ENCODE measurements around the gene ZNF77.

Gene ZNF77

DNA sequence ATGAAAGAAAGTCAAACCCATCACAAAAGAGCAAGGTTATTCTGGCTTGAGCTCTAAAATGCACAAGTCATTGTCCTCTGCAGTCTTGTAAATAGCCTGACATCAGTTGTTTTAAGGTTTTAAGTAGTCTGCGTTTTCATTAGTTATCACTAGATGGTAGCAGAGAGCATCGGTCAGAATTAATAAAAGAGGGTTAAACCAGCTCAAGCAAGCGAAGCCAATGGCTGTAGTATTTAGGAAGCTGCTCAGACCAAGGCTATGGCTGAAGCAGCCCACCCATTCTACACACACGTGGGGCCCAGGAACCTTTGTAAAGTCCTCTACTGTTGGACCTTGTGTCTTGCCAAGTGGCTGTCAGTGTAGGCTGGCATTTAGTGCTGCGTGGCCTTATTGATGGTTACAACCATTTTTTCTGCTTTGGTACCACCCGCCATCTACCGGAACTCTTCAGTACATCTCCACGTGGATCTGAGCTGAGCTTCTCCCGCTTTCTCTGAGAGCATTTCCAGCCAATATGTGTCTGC lies 57.3 kb downstream of the ZNF77 start:
- peak overlapping the region; percentile 64 for H2AFZ ChIP-seq (ENCODE audit: low read depth, low read length)
- peak; percentile 8; the same call in 1 of the 3 replicates for ATAC-seq (ENCODE audit: insufficient read depth, low read depth)
- peak overlapping the region; percentile 88 for H3K4me2 ChIP-seq (ENCODE audit: insufficient read depth, low read length)
- H3K79me2 ChIP-seq (ENCODE audit: insufficient read depth, low read length), result peaks cover 32% of the 10 kb centered on the region
- TF ChIP-seq, protein P1, sequence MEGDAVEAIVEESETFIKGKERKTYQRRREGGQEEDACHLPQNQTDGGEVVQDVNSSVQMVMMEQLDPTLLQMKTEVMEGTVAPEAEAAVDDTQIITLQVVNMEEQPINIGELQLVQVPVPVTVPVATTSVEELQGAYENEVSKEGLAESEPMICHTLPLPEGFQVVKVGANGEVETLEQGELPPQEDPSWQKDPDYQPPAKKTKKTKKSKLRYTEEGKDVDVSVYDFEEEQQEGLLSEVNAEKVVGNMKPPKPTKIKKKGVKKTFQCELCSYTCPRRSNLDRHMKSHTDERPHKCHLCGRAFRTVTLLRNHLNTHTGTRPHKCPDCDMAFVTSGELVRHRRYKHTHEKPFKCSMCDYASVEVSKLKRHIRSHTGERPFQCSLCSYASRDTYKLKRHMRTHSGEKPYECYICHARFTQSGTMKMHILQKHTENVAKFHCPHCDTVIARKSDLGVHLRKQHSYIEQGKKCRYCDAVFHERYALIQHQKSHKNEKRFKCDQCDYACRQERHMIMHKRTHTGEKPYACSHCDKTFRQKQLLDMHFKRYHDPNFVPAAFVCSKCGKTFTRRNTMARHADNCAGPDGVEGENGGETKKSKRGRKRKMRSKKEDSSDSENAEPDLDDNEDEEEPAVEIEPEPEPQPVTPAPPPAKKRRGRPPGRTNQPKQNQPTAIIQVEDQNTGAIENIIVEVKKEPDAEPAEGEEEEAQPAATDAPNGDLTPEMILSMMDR (IDR thresholded peaks at IDR 0.05; ENCODE audit: borderline replicate concordance, extremely low read depth, low read length, poor library complexity, severe bottlenecking), result peak; percentile 83
- no peak for TF ChIP-seq EZH2 (IDR thresholded peaks at IDR 0.05; ENCODE audit: borderline replicate concordance, low read depth, low read length, severe bottlenecking)
- H3K4me3 ChIP-seq (ENCODE audit: low read depth in 1 of 2, low read length in 2 of 2), result peak overlapping the region in 1 of 2 experiments; percentile 71; a peak in 2 of 4 replicates
- H3K4me1 ChIP-seq (ENCODE audit: insufficient read depth, low read length), result peaks cover 51% of the 10 kb centered on the region
- no peaks in the 10 kb centered on the region for H3K27me3 ChIP-seq (ENCODE audit: insufficient read depth, low read length, poor library complexity)
- H3K27ac ChIP-seq (ENCODE audit: low read length), result peak overlapping the region; percentile 99
- peak overlapping the region; percentile 84 for H3K9ac ChIP-seq (ENCODE audit: low read depth, low read length)
- no peaks in the 10 kb centered on the region for H3K9me3 ChIP-seq (ENCODE audit: insufficient read depth, low read length, severe bottlenecking)
- DNase-seq, result peak; percentile 51
- H4K20me1 ChIP-seq (ENCODE audit: insufficient read depth, low read length), result no peaks in the 10 kb centered on the region
- H3K36me3 ChIP-seq (ENCODE audit: insufficient read depth, low read length), result peaks cover 8% of the 10 kb centered on the region; the same call in 1 of the 2 replicates

DNA sequence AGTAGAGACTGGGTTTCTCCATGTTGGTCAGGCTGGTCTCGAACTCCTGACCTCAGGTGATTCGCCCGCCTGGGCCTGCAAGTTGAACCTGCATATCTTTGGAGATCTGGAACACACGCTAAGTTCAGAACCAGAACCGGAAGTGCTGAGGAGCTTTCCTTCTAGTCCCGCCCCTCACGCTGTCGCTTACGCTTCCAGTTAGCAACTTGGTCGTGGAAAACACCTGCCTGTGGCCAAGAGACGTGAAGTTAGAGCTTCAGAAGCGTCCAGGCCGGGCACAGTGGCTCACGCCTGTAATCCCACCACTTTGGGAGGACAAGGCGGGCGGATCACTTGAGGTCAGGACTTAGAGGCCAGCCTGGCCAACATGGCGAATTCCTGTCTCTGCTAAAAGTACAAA lies 59.0 kb downstream of the ZNF77 start:
- no peak for ATAC-seq (ENCODE audit: insufficient read depth, low read depth)
- no peaks in the 10 kb centered on the region for H3K9me3 ChIP-seq (ENCODE audit: insufficient read depth, low read length, severe bottlenecking)
- H3K27me3 ChIP-seq (ENCODE audit: insufficient read depth, low read length, poor library complexity), result no peaks in the 10 kb centered on the region
- no peak overlapping the region for H2AFZ ChIP-seq (ENCODE audit: low read depth, low read length)
- no peaks in the 10 kb centered on the region for H4K20me1 ChIP-seq (ENCODE audit: insufficient read depth, low read length)
- no peak overlapping the region for H3K4me2 ChIP-seq (ENCODE audit: insufficient read depth, low read length)
- no peak overlapping the region for H3K9ac ChIP-seq (ENCODE audit: low read depth, low read length)
- H3K79me2 ChIP-seq (ENCODE audit: insufficient read depth, low read length), result peaks cover 16% of the 10 kb centered on the region
- H3K27ac ChIP-seq (ENCODE audit: low read length), result no peak overlapping the region
- no peak overlapping the region for H3K4me3 ChIP-seq (ENCODE audit: low read depth in 1 of 2, low read length in 2 of 2)
- TF ChIP-seq, protein P1 (IDR thresholded peaks at IDR 0.05; ENCODE audit: borderline replicate concordance, extremely low read depth, low read length, poor library complexity, severe bottlenecking), result no peak
- TF ChIP-seq EZH2 (IDR thresholded peaks at IDR 0.05; ENCODE audit: borderline replicate concordance, low read depth, low read length, severe bottlenecking), result no peak
- peaks cover 34% of the 10 kb centered on the region for H3K4me1 ChIP-seq (ENCODE audit: insufficient read depth, low read length)
- 0 out of 2 replicates have a peak, but pooled peaks cover 4% of the 10 kb centered on the region for H3K36me3 ChIP-seq (ENCODE audit: insufficient read depth, low read length)
- no peak for DNase-seq

DNA sequence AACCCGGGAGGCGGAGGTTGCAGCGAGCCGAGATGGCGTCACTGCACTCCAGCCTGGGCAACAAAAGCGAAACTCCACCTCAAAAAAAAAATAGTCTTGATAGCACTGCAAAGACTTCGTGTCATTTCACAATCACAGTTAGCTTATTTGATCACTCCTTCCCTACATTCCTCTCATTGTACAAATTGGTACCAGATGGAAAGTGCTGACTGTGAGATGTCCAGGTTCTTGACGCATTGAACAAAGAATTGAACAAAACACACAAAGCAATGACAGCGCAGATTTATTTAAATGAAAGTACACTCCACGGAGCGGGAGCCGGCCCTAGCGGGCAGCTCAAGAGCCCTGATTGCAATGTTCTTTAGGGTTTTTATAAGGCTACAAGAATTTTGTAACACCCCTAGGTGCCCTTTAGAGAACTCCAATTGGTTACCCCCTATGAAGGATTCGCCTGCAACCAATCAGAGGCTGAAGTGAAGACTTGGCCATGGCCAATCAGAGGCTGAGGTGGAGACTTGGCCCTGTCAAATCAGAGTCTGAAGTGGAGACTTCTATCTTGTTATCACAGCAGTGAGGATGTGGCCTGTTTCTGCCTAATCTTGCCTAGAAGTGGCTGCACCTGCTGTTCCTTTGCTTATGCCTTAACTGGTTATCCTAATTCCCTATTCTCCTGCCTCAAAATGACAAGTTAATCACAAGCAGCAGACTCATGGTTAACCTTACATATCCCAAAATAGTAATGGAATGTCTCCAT lies 60.9 kb downstream of the ZNF77 start:
- TF ChIP-seq, protein P1 (IDR thresholded peaks at IDR 0.05; ENCODE audit: borderline replicate concordance, extremely low read depth, low read length, poor library complexity, severe bottlenecking), result no peak
- no peak for TF ChIP-seq EZH2 (IDR thresholded peaks at IDR 0.05; ENCODE audit: borderline replicate concordance, low read depth, low read length, severe bottlenecking)
- Histone ChIP-seq H3K9ac (ENCODE audit: low read depth, low read length) (no peak overlapping the region), H3K4me2 (ENCODE audit: insufficient read depth, low read length) (no peak overlapping the region), H4K20me1 (ENCODE audit: insufficient read depth, low read length) (no peaks in the 10 kb centered on the region), H3K36me3 (ENCODE audit: insufficient read depth, low read length) (no peaks in the 10 kb centered on the region), H3K9me3 (ENCODE audit: insufficient read depth, low read length, severe bottlenecking) (peaks cover 3% of the 10 kb centered on the region), H3K79me2 (ENCODE audit: insufficient read depth, low read length) (no peaks in the 10 kb centered on the region), H2AFZ (ENCODE audit: low read depth, low read length) (no peak overlapping the region), H3K27me3 (ENCODE audit: insufficient read depth, low read length, poor library complexity) (no peaks in the 10 kb centered on the region), H3K4me3 (ENCODE audit: low read depth in 1 of 2, low read length in 2 of 2) (no peak overlapping the region), H3K4me1 (ENCODE audit: insufficient read depth, low read length) (peaks cover 19% of the 10 kb centered on the region), H3K27ac (ENCODE audit: low read length) (no peak overlapping the region)
- ATAC-seq (ENCODE audit: insufficient read depth, low read depth) (no peak), DNase-seq (peak; percentile 41)

All from DND-41 (cell line).